NCI-H2107 treated with DMSO at 0.1 percent for 48 hours (cell line): ENCODE data around the gene RNF43.

Experiments
- DNase-seq: peaks from one replicate; lab custom pipeline; 2025; ENCODE audit not compliant: unreplicated experiment; lab: John Stamatoyannopoulos, UW

The RNF43 gene

GRCh38 chr17:58417300-58418092 lies at the start of gene RNF43:
RNF43 (minus strand) TSS chr17:58417534; CDS start chr17:58415577, 1,957 bp downstream.
- peak; percentile 99 for DNase-seq

GRCh38 chr17:58455491-58455890 lies 38.2 kb upstream of the RNF43 start:
- DNase-seq: no peak

- no peak for DNase-seq
Observed at GRCh38 chr17:58452738-58453137, 35.4 kb upstream of the RNF43 start.

- DNase-seq: peak; percentile 37
Observed at GRCh38 chr17:58447039-58447975, 30.0 kb upstream of the RNF43 start.

- no peak for DNase-seq
Observed at GRCh38 chr17:58446086-58446485, 28.8 kb upstream of the RNF43 start.

- no peak for DNase-seq
Observed at GRCh38 chr17:58436805-58437239, 19.5 kb upstream of the RNF43 start.

GRCh38 chr17:58436245-58436644 lies 18.9 kb upstream of the RNF43 start:
- no peak for DNase-seq

- DNase-seq: no peak
Observed at GRCh38 chr17:58432806-58433573, 15.7 kb upstream of the RNF43 start.

- no peak for DNase-seq
Observed at GRCh38 chr17:58427807-58428206, 10.5 kb upstream of the RNF43 start.

GRCh38 chr17:58421711-58422110 lies 4.4 kb upstream of the RNF43 start:
- no peak for DNase-seq

GRCh38 chr17:58420827-58421226 lies 3.5 kb upstream of the RNF43 start:
- no peak for DNase-seq

GRCh38 chr17:58416937-58417299 lies 416 bp downstream of the RNF43 start:
- DNase-seq: no peak

GRCh38 chr17:58416396-58416795 lies 938 bp downstream of the RNF43 start:
- DNase-seq: no peak

- no peak for DNase-seq
Observed at GRCh38 chr17:58415371-58416055, 1.8 kb downstream of the RNF43 start.

- DNase-seq: no peak
Observed at GRCh38 chr17:58414596-58414997, 2.7 kb downstream of the RNF43 start.

- DNase-seq: no peak
Observed at GRCh38 chr17:58413684-58414083, 3.6 kb downstream of the RNF43 start.

GRCh38 chr17:58412961-58413586 lies 4.3 kb downstream of the RNF43 start:
- DNase-seq: peak; percentile 23

- no peak for DNase-seq
Observed at GRCh38 chr17:58412064-58412703, 5.2 kb downstream of the RNF43 start.

GRCh38 chr17:58411408-58411894 lies 5.9 kb downstream of the RNF43 start:
- DNase-seq: no peak
